SK-MEL-5 (cell line): ENCODE data around the gene SPINK2. TPM values are rescaled to one million over a fixed set of nuclear protein-coding genes. Genes with fewer than 3 reads are reported as not detected.

ENCODE experiments used
- DNase-seq: peaks from one replicate; pipeline ENCODE4 v3.0.0-alpha.2; 2016; ENCODE audit warnings: low read depth, low spot score
- in situ Hi-C: cut with HindIII; loops from 2 replicates; pipeline ENCODE4 v1.10.0; 2016; ENCODE audit warnings: low sequenced_read_pairs, high pct_unique_total_duplicates, low pct_unique_long_range_greater_than_20kb
- small RNA-seq, 2 experiments: library from RNA; depleted of rRNA; stranded (forward); fragments of <200 nt; gene quantifications; one replicate each; pipeline ENCODE3, GENCODE V24; 2014
- total RNA-seq: library from RNA; depleted of rRNA; stranded (reverse); fragments of >200 nt; shearing (Covaris generic); gene quantifications from 2 replicates; pipeline ENCODE4 v1.2.3, GENCODE V29; 2014; rRNA removed

SPINK2 gene
- total RNA-seq, 1 experiment from 2014 or later: 0.90 TPM

- no peak for DNase-seq
Observed at GRCh38 chr4:56764775-56765174, 56.7 kb downstream of the SPINK2 start.

DNA sequence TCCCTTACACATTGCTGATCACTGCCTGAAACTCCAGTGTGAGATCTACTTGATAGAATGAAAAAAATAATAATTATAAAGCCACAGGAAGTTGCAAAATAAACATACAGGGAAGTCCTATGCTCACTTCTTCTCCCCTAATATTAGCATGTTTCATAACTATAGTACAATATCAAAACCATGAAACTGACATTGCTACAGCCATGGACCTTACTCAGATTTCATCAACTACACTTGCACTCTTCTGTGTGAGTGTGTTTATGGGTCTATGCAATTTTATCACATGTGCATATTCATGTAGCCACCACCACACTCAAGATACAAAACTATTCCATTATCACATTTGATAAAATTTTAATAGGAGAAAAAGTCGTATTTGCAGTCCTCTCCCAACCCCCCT lies 57.3 kb downstream of the SPINK2 start:
- no peak for DNase-seq
- in situ Hi-C loops: no loop called here

More at GRCh38 chr4:56764775-56765174, 56.7 kb downstream of the SPINK2 start:
- in situ Hi-C loops: no loop called here

DNA sequence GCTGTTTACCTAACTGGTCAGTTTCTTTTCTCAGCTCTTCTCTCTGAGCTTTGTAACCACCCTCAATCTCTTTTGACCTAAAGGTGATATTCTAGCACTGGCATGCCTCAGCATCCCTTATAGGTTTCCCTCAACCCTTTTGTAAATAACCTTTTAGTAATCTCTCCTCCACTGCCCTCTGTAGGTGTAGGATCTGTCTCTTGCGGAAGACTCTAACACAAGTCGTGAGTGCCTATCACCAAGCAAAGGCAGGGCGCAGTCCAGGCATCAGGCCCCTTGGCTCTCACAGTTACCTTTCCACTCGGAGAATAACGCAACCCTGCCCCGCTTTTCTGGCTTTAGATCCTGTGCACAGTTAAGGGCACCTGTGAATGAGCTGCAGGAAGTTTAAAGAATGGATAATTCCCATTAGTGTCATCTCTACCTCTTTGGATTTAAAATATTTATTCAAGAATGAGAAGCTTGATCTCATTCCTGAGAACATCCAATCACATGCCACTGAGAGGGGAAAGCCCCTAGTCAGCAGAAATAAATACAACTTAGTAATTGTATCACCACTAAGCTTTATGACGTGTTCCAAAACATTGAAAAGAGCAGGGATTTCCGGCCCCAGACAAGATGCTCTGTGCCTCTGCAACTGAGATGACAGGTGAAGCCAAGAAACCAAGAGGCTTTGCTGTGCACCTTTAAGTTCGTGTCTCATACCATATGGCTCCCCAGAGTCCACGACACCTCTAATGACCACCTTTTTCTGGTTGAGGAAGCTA lies 58.8 kb downstream of the SPINK2 start:
- no peak for DNase-seq
- in situ Hi-C loops: no loop called here

DNA sequence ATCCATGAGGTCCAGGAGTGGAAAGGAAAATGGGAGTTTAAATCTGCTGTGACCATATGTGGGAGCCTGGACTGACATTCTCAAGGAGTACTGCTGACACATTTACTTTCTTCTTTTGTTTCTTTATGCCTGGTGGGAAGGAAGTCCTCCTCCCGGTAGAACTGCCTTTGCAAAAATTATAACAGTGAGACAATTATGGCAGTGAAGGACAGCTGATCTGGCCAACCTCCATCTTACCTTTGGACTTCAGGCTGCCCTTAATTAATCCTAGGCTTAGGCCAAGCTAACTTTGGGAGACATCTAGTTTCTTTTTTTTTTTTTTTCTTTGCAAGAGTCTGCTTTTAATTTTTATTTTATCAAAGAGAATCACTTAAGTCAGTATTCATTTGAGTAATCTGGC lies 61.3 kb downstream of the SPINK2 start:
- in situ Hi-C loops: no loop called here
- DNase-seq: no peak

Small RNAs within 50 kb of the gene (small RNA-seq; reads per million reads assigned to genes)
- gene RF00017 (0 reads per million in 2 experiments), gene RF00019 (0 reads per million in 2 experiments), gene RN7SL357P (0 reads per million in 2 experiments), gene RN7SL492P (0 reads per million in 2 experiments)

Other genes starting within 250 kb of the SPINK2 start
- not detected in 2 replicates for gene HOPX, start 140.4 kb downstream of the SPINK2 start, total RNA-seq
- gene REST, start 86.2 kb upstream of the SPINK2 start, total RNA-seq: 22.3 and 28.0 TPM in 2 replicates
- gene NOA1, start 155.9 kb upstream of the SPINK2 start, total RNA-seq: 19.2 and 19.4 TPM in 2 replicates
- gene POLR2B, start 157.2 kb upstream of the SPINK2 start, total RNA-seq: 134 and 162 TPM in 2 replicates